Body of pancreas (tissue), 4 donors: ENCODE measurements around the gene DYNLT2.

Experiments used
- CTCF ChIP-seq, 7 experiments: fragments of 450-650 bp in 4 of 7; fragments of 200-600 bp in 3 of 7; sonication (generic) in 3 of 7; IDR thresholded peaks; one replicate each; pipeline ENCODE4 v1.5.1; 2016 to 2019; ENCODE audit warnings: antibody characterized with exemption in 7 of 7
- POLR2A ChIP-seq, 3 donors: fragments of 450-650 bp; IDR thresholded peaks; one replicate each; pipeline ENCODE4 v1.6.1; 2016; ENCODE audit warnings: antibody characterized with exemption in 3 of 3, mild to moderate bottlenecking in 2 of 3

DNA sequence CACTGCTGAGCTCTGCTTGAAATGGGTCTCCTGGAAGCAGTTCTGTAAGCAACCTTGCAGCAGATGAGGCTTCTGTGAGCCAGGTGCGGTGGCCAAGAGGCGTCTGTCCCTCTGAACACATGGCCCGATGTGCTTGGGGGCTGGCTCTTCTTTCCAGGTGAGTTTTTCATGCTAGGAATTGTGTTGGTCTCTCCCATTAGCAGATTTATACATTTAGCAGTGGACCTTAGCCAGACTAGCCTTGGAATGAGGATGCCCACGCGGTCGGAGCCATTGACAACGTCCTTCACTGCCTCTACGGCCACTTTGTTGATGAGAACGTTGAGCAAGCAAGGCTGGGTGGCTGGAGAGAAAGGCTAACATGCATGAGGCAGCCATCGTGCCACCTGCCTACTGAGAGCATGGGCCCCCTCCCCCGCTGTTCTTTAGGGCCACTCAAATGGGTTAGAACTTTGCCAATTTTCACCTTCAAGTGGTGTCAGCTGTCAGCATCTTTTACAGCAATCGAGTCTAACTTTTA, 33.5 kb upstream of the DYNLT2 start:
- TF ChIP-seq CTCF (IDR thresholded peaks at IDR 0.05) = no peak
- no peak for TF ChIP-seq POLR2A (IDR thresholded peaks at IDR 0.05)
